OCI-LY7 (cell line): ENCODE results near the gene MYOF.

Experiments
- CTCF ChIP-seq: fragments of 200-600 bp; sonication (generic); conservative IDR thresholded peaks from 2 replicates; pipeline ENCODE4 v1.5.1; 2014; ENCODE audit warnings: mild to moderate bottlenecking, antibody characterized with exemption, low read length, moderate library complexity, mixed read lengths
- EZH2phosphoT487 ChIP-seq: fragments of 200-600 bp; sonication (generic); IDR thresholded peaks from 2 replicates; pipeline ENCODE4 v1.6.1; 2018; ENCODE audit warnings: low read depth, borderline replicate concordance, mild to moderate bottlenecking, mixed run types, antibody characterized with exemption, low read length, moderate library complexity, mixed read lengths

GRCh38 chr10:93464776-93465388 lies 17.3 kb downstream of the MYOF start:
- TF ChIP-seq CTCF (no peak), EZH2phosphoT487 (no peak)
